ENCODE data around the gene NOL3.
A peak's percentile ranks its signal among the peaks of the same experiment; 100 is the strongest.

Gene NOL3

GRCh38 chr16:67206129-67206837, 35.9 kb downstream of the NOL3 start:
- Histone ChIP-seq H3K27me3 (ENCODE audit: insufficient read depth, poor library complexity, severe bottlenecking) (no peaks in the 10 kb centered on the region), H3K9me3 (ENCODE audit: severe bottlenecking) (no peaks in the 10 kb centered on the region), H3K27ac (ENCODE audit: poor library complexity, severe bottlenecking) (peak overlapping the region; percentile 92), H3K36me3 (ENCODE audit: low read depth) (peaks cover 19% of the 10 kb centered on the region), H3K4me3 (ENCODE audit: severe bottlenecking) (no peak overlapping the region), H3K4me1 (ENCODE audit: insufficient read depth, poor library complexity, severe bottlenecking) (peaks cover 26% of the 10 kb centered on the region)
- DNase-seq (ENCODE audit: low spot score) (peak; percentile 46), ATAC-seq (ENCODE audit: low read depth) (peak; percentile 0; the same call in 1 of the 3 replicates)
- TF ChIP-seq CTCF (IDR thresholded peaks at IDR 0.05; ENCODE audit: poor library complexity, severe bottlenecking), result no peak

- H3K36me3 ChIP-seq (ENCODE audit: low read depth), result peaks cover 13% of the 10 kb centered on the region
- peaks cover 27% of the 10 kb centered on the region for H3K4me1 ChIP-seq (ENCODE audit: insufficient read depth, poor library complexity, severe bottlenecking)
- no peak overlapping the region for H3K4me3 ChIP-seq (ENCODE audit: severe bottlenecking)
- H3K27ac ChIP-seq (ENCODE audit: poor library complexity, severe bottlenecking), result peak overlapping the region; percentile 92
- TF ChIP-seq CTCF (IDR thresholded peaks at IDR 0.05; ENCODE audit: poor library complexity, severe bottlenecking), result no peak
- DNase-seq (ENCODE audit: low spot score) (peak; percentile 80), ATAC-seq (ENCODE audit: low read depth) (peak; percentile 47)
- H3K9me3 ChIP-seq (ENCODE audit: severe bottlenecking), result no peaks in the 10 kb centered on the region
- no peaks in the 10 kb centered on the region for H3K27me3 ChIP-seq (ENCODE audit: insufficient read depth, poor library complexity, severe bottlenecking)
Observed at GRCh38 chr16:67206838-67207248, 36.5 kb downstream of the NOL3 start.

GRCh38 chr16:67207249-67208091, 37.1 kb downstream of the NOL3 start:
- Histone ChIP-seq H3K4me3 (ENCODE audit: severe bottlenecking) (no peak overlapping the region), H3K4me1 (ENCODE audit: insufficient read depth, poor library complexity, severe bottlenecking) (peaks cover 34% of the 10 kb centered on the region), H3K27ac (ENCODE audit: poor library complexity, severe bottlenecking) (peak overlapping the region; percentile 92), H3K9me3 (ENCODE audit: severe bottlenecking) (no peaks in the 10 kb centered on the region), H3K36me3 (ENCODE audit: low read depth) (peaks cover 7% of the 10 kb centered on the region), H3K27me3 (ENCODE audit: insufficient read depth, poor library complexity, severe bottlenecking) (no peaks in the 10 kb centered on the region)
- ATAC-seq (ENCODE audit: low read depth) (peak; percentile 49), DNase-seq (ENCODE audit: low spot score) (peak; percentile 72)
- TF ChIP-seq CTCF (IDR thresholded peaks at IDR 0.05; ENCODE audit: poor library complexity, severe bottlenecking), result no peak

- no peaks in the 10 kb centered on the region for H3K9me3 ChIP-seq (ENCODE audit: severe bottlenecking)
- no peaks in the 10 kb centered on the region for H3K27me3 ChIP-seq (ENCODE audit: insufficient read depth, poor library complexity, severe bottlenecking)
- H3K4me1 ChIP-seq (ENCODE audit: insufficient read depth, poor library complexity, severe bottlenecking), result peaks cover 42% of the 10 kb centered on the region
- H3K4me3 ChIP-seq (ENCODE audit: severe bottlenecking), result no peak overlapping the region
- peak overlapping the region; percentile 92 for H3K27ac ChIP-seq (ENCODE audit: poor library complexity, severe bottlenecking)
- no peaks in the 10 kb centered on the region; the same call in none of the 2 replicates for H3K36me3 ChIP-seq (ENCODE audit: low read depth)
- DNase-seq (ENCODE audit: low spot score) (peak; percentile 62), ATAC-seq (ENCODE audit: low read depth) (no peak; the same call in 2 of the 3 replicates)
- no peak for TF ChIP-seq CTCF (IDR thresholded peaks at IDR 0.05; ENCODE audit: poor library complexity, severe bottlenecking)
Observed at GRCh38 chr16:67208154-67208896, 38.0 kb downstream of the NOL3 start.

Measured in RWPE2 (cell line).